Right ventricle myocardium inferior (tissue), 1 donor: Measurements from ENCODE around the gene CDC14A. TPM values are rescaled to one million over a fixed set of nuclear protein-coding genes. Genes with fewer than 3 reads are reported as not detected.

ENCODE experiments used
- ATAC-seq: fragments of 200-7000 bp; cut with Tn5 transposase; one replicate; pipeline ENCODE4 v1.9.1; 2020; ENCODE audit warnings: mild to moderate bottlenecking, moderate library complexity
- DNase-seq: peaks from one replicate; pipeline ENCODE4 v3.0.0; 2021; ENCODE audit errors: missing footprints
- intact Hi-C: fragments of 100-400 bp; cut with DNase I; formaldehyde crosslinking; loops from one replicate; pipeline ENCODE4 v1.11.0; 2022
- total RNA-seq: library from RNA; stranded (reverse); fragmentation: NEBNext Ultra II Directional; extraction: Animal tissue kit (Norgen Biotek cat#: 25700); gene quantifications from one replicate; pipeline ENCODE4 v1.2.1, GENCODE V29; 2021
- donor health status: DM: no; HTN: yes; CAD: no; lungs with severe emphysema.

The CDC14A gene
- total RNA-seq, 1 donor from 2014 or later, result 2.7 TPM

- intact Hi-C loops, result no loop called here
- DNase-seq (no peak), ATAC-seq (no peak)
These were observed 145.5 kb downstream of the CDC14A start for GRCh38 chr1:100497796-100498195.

- intact Hi-C loops, result no loop called here
- ATAC-seq, result no peak
- DNase-seq, result no peak
These were observed 147.0 kb downstream of the CDC14A start for GRCh38 chr1:100499194-100499811.

GRCh38 chr1:100502052-100502792, 149.9 kb downstream of the CDC14A start:
- DNase-seq (no peak), ATAC-seq (no peak)
- intact Hi-C loops, result no loop called here

- ATAC-seq, result no peak
- no peak for DNase-seq
- intact Hi-C loops, result no loop called here
These were observed 153.9 kb downstream of the CDC14A start for GRCh38 chr1:100506217-100506616.

- ATAC-seq (no peak), DNase-seq (no peak)
- intact Hi-C loops, result no loop called here
These were observed 158.1 kb downstream of the CDC14A start for GRCh38 chr1:100510451-100510850.

GRCh38 chr1:100511058-100511457, 158.8 kb downstream of the CDC14A start:
- no peak for ATAC-seq
- intact Hi-C loops, result no loop called here
- no peak for DNase-seq

GRCh38 chr1:100511773-100512172, 159.5 kb downstream of the CDC14A start:
- DNase-seq (no peak), ATAC-seq (no peak)
- intact Hi-C loops, result no loop called here

GRCh38 chr1:100512803-100513352, 160.6 kb downstream of the CDC14A start:
- no peak for DNase-seq
- intact Hi-C loops, result no loop called here

GRCh38 chr1:100516857-100517256, 164.6 kb downstream of the CDC14A start:
- intact Hi-C loops, result no loop called here
- DNase-seq, result no peak
- ATAC-seq, result no peak

More at GRCh38 chr1:100512803-100513352, 160.6 kb downstream of the CDC14A start:
- ATAC-seq, result no peak

- ATAC-seq (no peak), DNase-seq (no peak)
- intact Hi-C loops, result no loop called here
These were observed 165.2 kb downstream of the CDC14A start for GRCh38 chr1:100517515-100517914.

- intact Hi-C loops, result no loop called here
- ATAC-seq (no peak), DNase-seq (no peak)
These were observed 165.7 kb downstream of the CDC14A start for GRCh38 chr1:100518023-100518422.

GRCh38 chr1:100523038-100523652, 170.8 kb downstream of the CDC14A start:
- no peak for ATAC-seq
- no peak for DNase-seq
- intact Hi-C loops, result no loop called here

GRCh38 chr1:100524355-100524754, 172.0 kb downstream of the CDC14A start:
- intact Hi-C loops, result no loop called here
- ATAC-seq, result peak; percentile 65

GRCh38 chr1:100526894-100527293, 174.6 kb downstream of the CDC14A start:
- DNase-seq (no peak), ATAC-seq (no peak)
- intact Hi-C loops, result no loop called here

More at GRCh38 chr1:100524355-100524754, 172.0 kb downstream of the CDC14A start:
- no peak for DNase-seq

- no peak for ATAC-seq
- no peak for DNase-seq
- intact Hi-C loops, result no loop called here
These were observed 176.6 kb downstream of the CDC14A start for GRCh38 chr1:100528871-100529270.

- intact Hi-C loops, result no loop called here
- no peak for ATAC-seq
- DNase-seq, result no peak
These were observed 177.8 kb downstream of the CDC14A start for GRCh38 chr1:100530141-100530540.

GRCh38 chr1:100530880-100531487, 178.7 kb downstream of the CDC14A start:
- ATAC-seq (peak; percentile 96), DNase-seq (no peak)
- intact Hi-C loops, result no loop called here

- intact Hi-C loops, result no loop called here
- peak; percentile 40 for ATAC-seq
- no peak for DNase-seq
These were observed 180.3 kb downstream of the CDC14A start for GRCh38 chr1:100532645-100533044.

- intact Hi-C loops, result loop anchor here (5.0 kb wide), 2 partner anchors 42 to 73 kb away; no protein-coding TSS in a partner anchor
- ATAC-seq (no peak), DNase-seq (no peak)
These were observed 183.0 kb downstream of the CDC14A start for GRCh38 chr1:100535264-100535663.
